RKO (cell line): ENCODE data around the gene DNAH7.
"Not testable (repeated sequence)": the region's sequence is repeated elsewhere in the genome, so short reads cannot be mapped to it uniquely, and the experiment has no call there.

Source experiments
- DNase-seq: peaks from one replicate; pipeline ENCODE4 v3.0.0-alpha.2; 2016; ENCODE audit warnings: low spot score

Gene DNAH7

GRCh38 chr2:196068271-196069209 lies at the start of gene DNAH7:
Gene DNAH7 (minus strand): TSS chr2:196068837. CDS start chr2:196068711, 126 bp downstream.
- peak; percentile 91 for DNase-seq

DNA sequence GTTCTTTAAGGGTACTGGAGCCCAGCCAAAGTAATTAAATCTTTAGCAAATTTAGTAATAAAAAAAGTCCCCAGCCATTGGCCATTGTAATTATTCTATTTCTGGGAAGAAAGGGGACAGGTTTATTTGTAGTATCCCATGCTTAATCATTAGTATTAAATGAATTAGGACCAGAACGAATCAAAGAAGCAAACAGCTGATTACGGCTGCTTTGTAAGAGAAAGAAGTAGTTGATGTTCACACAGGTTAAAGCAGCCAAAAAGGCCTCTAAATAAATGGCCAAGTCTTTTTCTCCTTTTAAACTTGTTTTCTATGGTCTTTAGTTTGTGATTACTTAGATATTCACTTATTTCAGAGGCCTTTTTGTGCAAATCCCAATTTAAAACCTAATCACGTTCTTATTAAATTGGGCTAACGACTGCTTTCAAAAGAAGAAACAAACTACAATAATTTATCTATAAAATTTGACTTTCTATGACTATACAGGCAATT lies 48.6 kb upstream of the DNAH7 start:
- DNase-seq = no peak

DNA sequence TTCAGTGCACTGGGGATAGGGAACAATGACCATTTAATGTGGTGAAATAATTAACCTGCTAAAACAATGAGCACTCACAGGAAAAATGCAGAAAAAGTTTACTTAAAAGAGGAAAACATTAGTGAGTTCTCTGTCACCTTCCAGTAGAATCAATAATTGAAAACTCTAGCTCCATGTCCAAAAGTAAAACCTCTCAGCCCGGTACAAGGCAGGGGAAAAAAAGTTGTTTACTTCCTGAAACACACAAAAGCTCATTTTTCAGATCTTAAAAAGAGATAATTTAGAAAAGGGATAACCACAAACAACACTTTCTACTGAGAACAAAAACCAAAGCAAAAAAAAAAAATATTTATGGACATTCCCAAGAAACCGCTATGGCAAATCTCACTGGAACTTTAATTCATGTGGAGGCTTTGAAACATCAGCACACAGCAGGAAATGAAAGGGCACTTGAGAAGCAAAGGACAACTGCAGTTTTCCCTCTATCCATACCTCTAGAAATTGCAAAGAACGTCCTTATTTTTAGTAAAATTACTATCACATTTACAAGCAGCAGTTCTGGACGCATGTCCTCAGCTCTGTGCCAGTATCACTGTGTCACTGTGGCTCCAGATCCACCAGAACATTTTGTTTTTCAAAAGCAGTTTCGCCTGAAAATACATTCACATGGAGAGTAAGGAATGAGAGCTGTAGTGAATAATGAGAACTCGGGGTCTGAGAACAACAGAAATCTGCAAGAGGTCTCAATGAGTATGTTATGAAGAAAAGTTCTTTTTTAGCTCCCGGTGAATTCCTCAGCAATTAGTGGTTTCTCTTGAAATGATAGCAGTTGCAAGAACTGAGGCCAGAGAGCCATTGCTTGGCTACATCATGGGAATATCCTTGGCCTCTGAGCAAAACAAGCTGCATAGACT lies 44.7 kb upstream of the DNAH7 start:
- no peak for DNase-seq

GRCh38 chr2:196112418-196113034 lies 43.9 kb upstream of the DNAH7 start:
- DNase-seq = peak; percentile 42

GRCh38 chr2:196108604-196109003 lies 40.0 kb upstream of the DNAH7 start:
- no peak for DNase-seq

DNA sequence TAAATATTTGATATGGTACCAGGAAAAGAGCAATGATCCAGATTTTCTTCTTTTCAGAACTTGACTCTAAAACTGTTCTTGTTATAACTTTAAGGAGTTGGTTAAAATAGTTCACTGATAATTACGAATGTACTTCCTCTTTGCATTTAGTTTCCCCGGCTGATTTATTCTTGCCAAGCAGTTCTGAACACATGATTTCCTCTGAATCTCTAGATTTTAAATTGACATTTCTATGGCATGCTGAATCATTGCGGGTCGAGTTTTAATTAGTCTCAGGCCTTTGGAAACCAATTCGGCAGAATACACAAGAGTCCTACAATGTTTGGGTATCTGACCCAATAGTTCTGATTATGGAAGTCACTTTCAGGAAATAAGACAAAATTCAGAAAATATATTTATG lies 37.3 kb upstream of the DNAH7 start:
- no peak for DNase-seq

DNA sequence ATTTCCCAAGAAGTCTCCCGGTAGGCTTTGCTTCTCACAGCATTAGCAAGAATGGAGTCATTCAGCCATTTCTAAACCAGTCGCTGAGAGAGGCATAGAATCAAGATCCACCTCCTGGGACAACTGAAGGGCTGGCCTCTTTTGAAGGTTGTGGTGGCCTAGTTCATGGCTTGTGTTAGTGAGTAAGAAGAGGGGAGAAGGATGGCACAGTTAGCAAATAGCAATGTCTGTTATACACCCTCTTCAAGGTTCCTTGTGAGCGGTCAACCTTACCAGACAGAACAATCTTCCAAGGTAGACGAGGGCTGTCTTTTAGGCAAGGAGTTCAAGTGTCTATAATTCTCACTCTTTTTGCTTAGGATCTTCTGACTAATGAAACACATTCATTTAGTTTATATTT lies 35.4 kb upstream of the DNAH7 start:
- no peak for DNase-seq

DNA sequence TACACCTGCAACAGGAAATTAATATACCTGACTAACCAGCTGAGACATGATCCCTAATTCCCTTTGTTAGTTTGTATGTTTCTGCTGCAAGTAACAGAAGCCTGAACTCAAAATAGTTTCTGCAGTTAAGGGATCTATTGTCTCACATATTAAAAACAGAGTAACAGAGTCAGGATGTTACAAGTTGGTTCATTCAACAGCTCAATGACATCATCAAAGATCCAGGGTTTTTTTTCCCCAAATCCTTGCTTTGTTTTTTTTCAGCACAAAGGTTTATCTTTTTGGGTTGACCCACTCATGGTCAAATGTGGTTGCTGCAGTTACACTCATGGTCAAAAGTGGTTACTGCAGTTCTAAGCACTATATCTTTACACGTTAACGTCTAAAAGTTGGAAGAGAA lies 35.0 kb upstream of the DNAH7 start:
- DNase-seq = no peak

- DNase-seq = no peak
Measured at GRCh38 chr2:196101325-196101991, 32.8 kb upstream of the DNAH7 start.

DNA sequence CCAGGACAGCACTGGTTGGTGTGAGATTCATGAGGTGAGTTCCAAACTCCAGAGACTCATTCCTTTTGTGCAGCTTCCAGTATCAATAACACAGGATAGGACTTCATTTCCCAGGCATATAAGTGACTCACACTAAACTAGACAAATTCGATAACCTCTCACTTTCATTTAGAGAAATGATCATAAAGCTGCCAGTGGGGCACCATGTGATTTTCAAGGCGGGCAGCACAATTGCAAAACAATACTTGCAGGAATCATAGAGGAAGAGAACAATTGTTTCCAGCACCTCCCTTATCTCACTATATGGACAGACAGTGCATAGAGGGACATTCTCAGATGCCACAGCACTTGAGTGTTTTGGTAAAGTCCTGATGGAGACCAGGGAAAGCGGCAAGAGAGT lies 31.3 kb upstream of the DNAH7 start:
- DNase-seq = no peak

DNA sequence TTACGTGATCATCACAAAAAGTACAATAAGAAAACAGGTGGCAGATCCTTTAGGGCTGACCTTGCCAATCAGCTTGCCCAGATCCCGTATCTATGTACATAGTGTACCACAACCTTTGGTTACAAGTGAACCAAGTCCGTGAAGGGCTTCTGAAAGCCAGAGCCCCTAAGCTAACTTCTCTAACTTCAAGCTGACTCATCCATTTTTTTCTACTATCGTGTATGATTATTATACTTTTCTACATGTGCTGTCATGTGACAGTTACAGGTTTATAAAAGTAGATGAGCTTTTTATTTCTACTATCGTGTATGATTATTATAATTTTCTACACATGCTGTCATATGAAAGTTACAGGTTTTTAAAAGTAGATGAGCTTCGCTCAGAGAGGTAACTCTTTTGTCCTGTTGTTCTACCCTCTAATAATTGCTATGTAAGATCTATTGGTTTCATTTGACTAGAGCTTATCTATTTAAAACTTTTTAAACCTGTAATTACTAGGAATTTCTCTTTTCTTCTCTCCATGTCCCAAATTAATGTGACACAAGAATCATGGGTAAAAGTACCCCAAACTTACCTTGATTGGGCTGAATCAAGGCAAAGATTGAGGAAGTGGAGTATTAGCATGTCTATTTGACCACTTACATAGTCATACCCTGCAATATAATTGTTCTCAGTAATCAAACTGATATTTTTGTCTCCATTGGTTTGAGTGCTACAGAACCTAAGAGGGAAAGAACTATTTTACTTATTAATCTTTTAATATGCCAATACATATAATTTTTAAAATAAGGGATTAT lies 29.4 kb upstream of the DNAH7 start:
- DNase-seq = no peak

GRCh38 chr2:196096982-196097745 lies 28.5 kb upstream of the DNAH7 start:
- no peak for DNase-seq

GRCh38 chr2:196096264-196096663 lies 27.6 kb upstream of the DNAH7 start:
- DNase-seq = no peak

- DNase-seq = not testable (repeated sequence)
Measured at GRCh38 chr2:196089448-196089847, 20.8 kb upstream of the DNAH7 start.

GRCh38 chr2:196088203-196088602 lies 19.6 kb upstream of the DNAH7 start:
- no peak for DNase-seq

DNA sequence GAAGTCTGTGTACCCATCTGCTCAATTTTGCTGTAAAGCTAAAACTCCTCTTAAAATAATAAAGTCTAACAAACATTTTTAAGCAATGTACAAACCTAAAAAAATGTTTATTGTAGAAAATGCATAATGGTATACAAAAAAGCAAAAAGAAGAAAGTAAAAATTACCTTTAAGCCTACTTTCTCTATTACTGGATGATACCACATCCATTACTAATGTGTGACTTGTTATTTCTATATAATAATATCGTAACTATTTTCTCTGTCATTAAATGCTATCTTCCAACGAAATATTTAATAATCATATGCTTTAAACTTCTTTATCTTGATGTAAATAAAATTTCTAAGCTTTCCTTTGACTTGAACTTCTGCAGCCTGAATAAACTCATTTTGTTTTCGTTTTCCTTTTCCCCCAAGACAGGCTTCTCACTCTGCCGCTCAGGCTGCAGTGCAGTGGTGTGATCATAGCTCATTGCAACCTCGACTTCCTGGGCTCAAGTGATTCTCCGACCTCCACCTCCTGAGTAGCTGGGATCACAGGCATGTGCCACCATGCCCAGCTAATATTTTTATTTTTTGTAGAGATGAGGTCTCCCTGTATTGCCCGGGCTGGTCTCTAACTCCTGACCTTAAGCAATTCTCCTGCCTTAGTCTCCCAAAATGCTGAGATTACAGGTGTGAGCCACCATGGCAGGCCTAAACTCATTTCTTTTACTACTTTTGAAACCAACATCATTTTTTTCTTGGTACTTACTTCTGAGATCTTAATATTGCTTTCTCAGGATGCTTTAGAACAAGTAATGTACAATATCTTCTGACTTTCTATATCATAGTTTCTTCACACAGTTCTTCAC lies 18.1 kb upstream of the DNAH7 start:
- DNase-seq = no peak

GRCh38 chr2:196083601-196084000 lies 15.0 kb upstream of the DNAH7 start:
- DNase-seq = no peak

- no peak for DNase-seq
Measured at GRCh38 chr2:196080526-196080925, 11.9 kb upstream of the DNAH7 start.

- DNase-seq = no peak
Measured at GRCh38 chr2:196079052-196079451, 10.4 kb upstream of the DNAH7 start.
